GDM1 (cell line): ENCODE data around the gene GOLT1A.

Source experiments
- DNase-seq: peaks from one replicate; lab custom pipeline; 2025; lab: John Stamatoyannopoulos, UW

GOLT1A gene

DNA sequence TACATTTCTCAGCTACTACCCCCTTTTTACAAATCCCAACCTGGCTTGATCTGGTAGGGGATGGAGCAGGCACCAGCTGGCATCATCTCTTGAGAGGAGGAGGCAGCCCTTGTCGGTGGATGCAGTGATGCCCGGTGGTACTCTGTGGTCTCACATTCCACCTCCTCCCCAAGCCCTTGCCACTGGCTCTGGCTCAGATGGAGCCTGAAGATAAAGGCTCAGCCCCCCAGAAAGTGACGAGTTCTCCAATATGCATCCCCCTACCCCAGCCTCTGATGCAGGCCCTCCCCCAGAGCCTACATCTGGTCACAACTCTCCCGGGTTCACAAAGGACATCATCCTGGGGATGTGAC is 3.8 kb upstream of the GOLT1A start:
- no peak for DNase-seq

GRCh38 chr1:204216880-204217647 is 3.3 kb upstream of the GOLT1A start:
- DNase-seq: no peak

GRCh38 chr1:204216236-204216635 is 2.4 kb upstream of the GOLT1A start:
- no peak for DNase-seq

GRCh38 chr1:204212715-204213114 is 1.1 kb downstream of the GOLT1A start:
- no peak for DNase-seq

- DNase-seq: no peak
Observed at GRCh38 chr1:204211046-204211445, 2.7 kb downstream of the GOLT1A start.

- DNase-seq: peak; percentile 23
Observed at GRCh38 chr1:204207136-204207616, 6.6 kb downstream of the GOLT1A start.

DNA sequence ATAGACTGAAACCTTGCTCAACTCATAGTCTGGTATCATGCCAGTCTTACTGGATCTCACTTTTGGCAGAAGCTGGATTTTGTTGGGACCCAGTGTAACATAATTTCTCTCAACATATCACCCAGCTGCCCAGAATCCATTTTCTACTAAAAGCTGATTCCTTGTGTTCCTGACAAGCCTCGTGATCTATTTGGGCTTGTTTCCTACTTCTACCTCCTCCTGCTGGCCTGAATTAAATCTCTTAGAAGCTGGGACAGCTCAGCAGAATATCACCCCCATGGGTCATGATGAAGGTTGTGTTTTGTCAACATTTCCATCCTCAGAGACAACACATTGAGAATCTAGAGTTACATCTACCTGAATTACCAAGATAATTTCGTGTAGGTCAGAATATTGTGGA is 7.7 kb downstream of the GOLT1A start:
- DNase-seq: no peak

GRCh38 chr1:204205486-204205885 is 8.3 kb downstream of the GOLT1A start:
- no peak for DNase-seq

- DNase-seq: no peak
Observed at GRCh38 chr1:204204944-204205343, 8.8 kb downstream of the GOLT1A start.

DNA sequence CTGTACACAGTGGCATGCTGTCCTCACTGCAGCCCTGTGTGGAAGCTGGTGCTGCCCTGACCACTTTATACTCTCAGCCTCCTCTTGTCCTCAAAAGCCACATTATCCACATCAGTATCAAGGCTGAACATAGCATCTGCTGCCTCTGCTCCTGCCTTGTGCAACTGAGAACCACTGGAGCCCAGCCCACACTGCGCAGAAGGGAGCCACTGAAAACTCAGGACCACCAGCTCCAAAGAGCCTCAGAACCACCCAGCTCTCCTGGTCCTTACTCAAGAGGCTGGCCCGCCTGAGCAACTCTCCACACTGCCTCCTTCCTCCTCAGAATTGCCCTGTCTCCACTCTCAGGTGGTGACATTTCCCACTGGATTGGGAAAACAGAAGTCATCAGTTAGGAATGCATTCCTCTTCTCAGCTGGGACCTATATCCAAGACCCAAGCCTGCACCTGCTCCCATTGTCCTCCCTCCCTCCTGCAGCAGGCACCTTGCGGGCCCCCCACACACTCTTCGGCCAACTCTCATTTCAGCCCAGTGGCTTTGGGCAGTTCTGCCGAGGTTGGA is 10.5 kb downstream of the GOLT1A start:
- no peak for DNase-seq

DNA sequence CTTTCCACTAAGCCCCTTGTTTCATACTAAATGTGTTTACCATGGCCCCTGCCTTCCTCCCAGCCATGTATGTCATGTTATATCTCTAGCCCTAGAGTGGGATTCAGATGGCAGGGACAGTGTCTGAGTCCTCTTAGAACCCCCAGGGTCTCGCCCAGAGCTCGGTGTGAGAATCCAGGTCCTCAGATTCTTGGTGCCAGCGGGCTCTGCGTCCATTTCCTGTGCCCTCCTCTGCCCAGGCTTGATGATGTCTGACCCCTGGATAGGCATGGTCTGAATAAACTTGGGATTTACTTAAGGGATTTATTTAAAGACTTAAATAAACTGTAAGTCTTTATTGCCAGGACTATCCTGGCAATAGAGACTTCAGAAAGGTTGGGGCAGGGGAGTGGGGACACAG is 11.3 kb downstream of the GOLT1A start:
- no peak for DNase-seq

DNA sequence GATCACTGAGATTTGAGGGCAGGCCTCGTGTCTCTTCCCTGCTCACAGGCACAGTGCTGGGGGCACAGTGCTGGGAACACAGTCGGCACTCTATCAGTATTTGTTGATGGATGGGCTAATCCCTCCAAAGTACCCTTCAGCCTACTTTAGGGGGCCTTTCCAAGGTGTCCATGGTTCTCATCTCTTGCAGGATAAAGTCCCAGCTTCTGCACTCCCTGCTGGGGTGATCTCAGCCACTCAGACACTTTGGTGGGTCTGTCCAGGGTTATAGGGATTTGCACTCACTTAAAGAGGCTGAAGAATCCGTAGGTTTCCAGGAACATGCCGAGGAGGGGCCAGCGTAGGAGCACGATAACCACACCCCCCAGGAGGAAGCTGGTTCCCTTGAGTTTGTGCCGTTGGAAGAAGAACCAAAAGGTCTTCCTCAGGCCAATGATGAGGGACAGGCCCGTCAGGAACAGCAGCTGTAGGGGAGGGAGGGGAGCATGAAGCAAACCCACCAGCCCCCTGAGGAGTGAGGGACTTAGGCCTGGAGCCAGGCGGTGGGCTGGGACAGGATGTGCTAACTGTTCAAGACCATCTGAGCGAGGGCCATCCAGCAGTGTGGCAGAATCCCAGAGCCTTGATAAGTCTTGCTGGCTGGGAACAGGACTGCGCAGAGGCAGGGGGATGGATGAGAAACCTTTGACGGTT is 12.3 kb downstream of the GOLT1A start:
- no peak for DNase-seq

GRCh38 chr1:204199579-204199978 is 14.2 kb downstream of the GOLT1A start:
- no peak for DNase-seq

DNA sequence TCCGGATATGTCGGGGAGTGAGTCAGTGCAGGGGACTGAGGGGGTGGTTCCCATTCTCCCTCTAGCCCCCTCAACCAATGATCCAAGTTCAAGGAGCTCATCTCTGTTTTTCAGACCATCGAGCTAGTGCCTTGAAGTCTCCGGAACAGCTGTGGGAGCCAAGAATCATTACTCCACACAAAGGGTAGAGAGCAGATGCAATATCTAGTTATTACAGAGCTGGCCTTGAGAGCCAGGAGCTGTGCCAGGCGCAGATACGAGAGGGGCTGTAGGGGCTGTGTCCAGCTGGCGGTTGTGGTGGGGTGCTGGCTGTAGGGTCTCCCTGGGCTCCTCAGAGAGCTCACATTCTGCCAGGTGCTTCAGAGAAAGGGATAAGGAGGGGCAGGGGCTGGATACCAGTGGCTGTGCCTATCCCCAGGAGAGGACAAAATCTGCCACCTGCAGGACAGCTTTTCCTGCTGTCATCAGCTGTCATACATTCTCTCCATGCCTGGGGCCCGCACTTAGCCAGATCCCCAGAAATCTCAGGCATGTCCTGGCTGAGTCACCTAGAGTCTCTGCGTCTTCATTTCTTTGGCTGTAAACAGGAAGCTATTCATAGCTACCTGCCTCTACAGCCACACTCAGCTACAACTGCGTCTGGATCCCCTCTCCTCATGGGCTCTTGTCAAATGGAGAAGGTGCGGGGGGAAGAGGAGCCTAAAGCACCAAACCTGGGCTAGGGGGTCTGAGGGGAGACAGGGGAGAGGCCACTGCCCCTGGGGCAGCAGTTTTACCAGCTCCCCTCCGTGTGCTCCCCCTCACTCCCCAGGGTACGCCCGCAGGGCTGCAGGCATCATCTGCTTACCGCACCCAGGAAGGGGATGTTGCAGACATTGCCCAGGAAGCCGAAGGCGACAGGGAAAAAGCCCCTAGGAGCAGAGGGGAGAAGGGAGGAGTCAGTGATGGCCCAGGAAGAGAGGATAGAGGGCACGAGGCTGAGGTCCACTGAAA is 15.1 kb downstream of the GOLT1A start:
- no peak for DNase-seq

DNA sequence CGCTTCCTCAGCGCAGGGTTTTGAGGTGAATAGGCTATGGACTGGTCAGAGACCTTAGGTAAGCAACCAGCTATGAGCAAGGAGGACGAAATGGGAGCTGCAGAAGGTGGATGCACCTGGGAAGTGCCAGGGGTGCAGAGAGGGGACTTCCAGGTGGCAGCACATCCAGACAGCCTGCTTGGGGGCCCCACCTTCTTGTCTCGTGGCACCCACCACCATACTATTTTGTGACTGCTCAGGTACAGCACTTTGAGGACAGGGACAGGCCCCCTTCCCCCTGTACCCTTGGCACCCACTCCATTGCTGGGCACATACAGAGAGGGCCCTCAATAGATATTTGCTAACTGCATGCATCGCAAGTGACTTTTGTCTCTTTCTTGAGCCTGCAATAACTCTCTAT is 16.7 kb downstream of the GOLT1A start:
- no peak for DNase-seq

GRCh38 chr1:204196068-204196795 is 17.6 kb downstream of the GOLT1A start, which contains the start of gene KISS1:
TSS of gene KISS1 (minus strand) at chr1:204196491. CDS start at chr1:204192876, 3,615 bp downstream.
- no peak for DNase-seq

GRCh38 chr1:204194771-204195170 is 19.0 kb downstream of the GOLT1A start:
- DNase-seq: peak; percentile 66

DNA sequence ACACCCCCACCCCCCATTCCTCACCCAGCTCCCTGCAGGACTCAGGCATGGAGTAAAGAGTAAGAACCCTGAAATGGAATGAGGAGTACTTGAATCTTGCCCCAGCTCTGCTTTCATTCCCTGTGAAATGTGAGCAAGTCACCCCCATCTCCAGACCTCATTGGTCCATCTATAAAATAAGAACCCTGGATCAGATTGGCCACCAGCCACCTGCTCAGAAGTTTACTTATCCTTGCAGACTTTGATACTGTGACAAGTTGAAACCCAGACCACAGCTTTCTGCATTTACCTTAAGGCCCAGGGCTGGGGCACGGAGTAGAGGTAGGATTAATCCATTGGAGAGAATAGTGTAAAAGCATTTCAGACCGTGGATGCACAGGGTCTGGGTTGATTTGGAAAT is 19.7 kb downstream of the GOLT1A start:
- DNase-seq: no peak

GRCh38 chr1:204192589-204193352 is 21.0 kb downstream of the GOLT1A start:
- no peak for DNase-seq

- DNase-seq: no peak
Observed at GRCh38 chr1:204192046-204192445, 21.7 kb downstream of the GOLT1A start.
